Prostate gland (tissue), 2 donors: Measurements from ENCODE around the gene BLOC1S5.

ENCODE experiments used
- POLR2A ChIP-seq: fragments of 450-650 bp; IDR thresholded peaks from one replicate; pipeline ENCODE4 v1.6.1; 2016; ENCODE audit warnings: antibody characterized with exemption, mild to moderate bottlenecking
- TF ChIP-seq, protein P1 (sequence below), 4 experiments: fragments of 200-600 bp in 2 of 4; fragments of 450-650 bp in 2 of 4; sonication (generic) in 2 of 4; IDR thresholded peaks; 1 replicate in 3 of 4; 2 replicates in 1 of 4; pipeline ENCODE4 v1.5.1; 2016 to 2019; ENCODE audit warnings: antibody characterized with exemption in 4 of 4, mild to moderate bottlenecking in 2 of 4, moderate library complexity in 2 of 4

GRCh38 chr6:8105791-8106190 is 41.6 kb upstream of the BLOC1S5 start:
- no peak for TF ChIP-seq POLR2A
- TF ChIP-seq, protein P1, sequence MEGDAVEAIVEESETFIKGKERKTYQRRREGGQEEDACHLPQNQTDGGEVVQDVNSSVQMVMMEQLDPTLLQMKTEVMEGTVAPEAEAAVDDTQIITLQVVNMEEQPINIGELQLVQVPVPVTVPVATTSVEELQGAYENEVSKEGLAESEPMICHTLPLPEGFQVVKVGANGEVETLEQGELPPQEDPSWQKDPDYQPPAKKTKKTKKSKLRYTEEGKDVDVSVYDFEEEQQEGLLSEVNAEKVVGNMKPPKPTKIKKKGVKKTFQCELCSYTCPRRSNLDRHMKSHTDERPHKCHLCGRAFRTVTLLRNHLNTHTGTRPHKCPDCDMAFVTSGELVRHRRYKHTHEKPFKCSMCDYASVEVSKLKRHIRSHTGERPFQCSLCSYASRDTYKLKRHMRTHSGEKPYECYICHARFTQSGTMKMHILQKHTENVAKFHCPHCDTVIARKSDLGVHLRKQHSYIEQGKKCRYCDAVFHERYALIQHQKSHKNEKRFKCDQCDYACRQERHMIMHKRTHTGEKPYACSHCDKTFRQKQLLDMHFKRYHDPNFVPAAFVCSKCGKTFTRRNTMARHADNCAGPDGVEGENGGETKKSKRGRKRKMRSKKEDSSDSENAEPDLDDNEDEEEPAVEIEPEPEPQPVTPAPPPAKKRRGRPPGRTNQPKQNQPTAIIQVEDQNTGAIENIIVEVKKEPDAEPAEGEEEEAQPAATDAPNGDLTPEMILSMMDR (IDR thresholded peaks at IDR 0.05): no peak
